Caco-2 (cell line): Measurements from ENCODE around the gene PRKCB. TPM values are rescaled to one million over a fixed set of nuclear protein-coding genes. Genes with fewer than 3 reads are reported as not detected.

Experiments
- BruUV-seq: library from RNA; stranded (reverse); fragments of 400-500 nt; replicated peaks from 2 replicates; lab custom pipeline; 2021; lab: Mats Ljungman, UMichigan
- CTCF ChIA-PET: fragments of 300-600 bp; sonication (Branson Sonifier 250); formaldehyde crosslinking; loops from one replicate; lab custom pipeline; 2022; ENCODE audit warnings: antibody characterized with exemption; lab: Charles Lee
- POLR2A ChIA-PET: fragments of 300-600 bp; sonication (Branson Sonifier 250); formaldehyde crosslinking; loops from one replicate; lab custom pipeline; 2022; ENCODE audit warnings: antibody characterized with exemption; lab: Charles Lee
- DNase-seq, 2 experiments: peaks; one replicate each; pipeline versions ENCODE4 v3.0.0 to v3.0.0-alpha.2; 2020 to 2022
- H3K27me3 ChIP-seq: replicated peaks from 2 replicates; pipeline ENCODE4 v1.6.0; 2011; ENCODE audit warnings: low read length; ENCODE audit not compliant: control insufficient read depth, insufficient read depth
- H3K36me3 ChIP-seq: 2 replicates; pipeline ENCODE4 v1.5.1; 2011; ENCODE audit warnings: low read length; ENCODE audit not compliant: control insufficient read depth, insufficient read depth
- H3K4me1 ChIP-seq: fragments of 250-450 bp; sonication (Bioruptor Pico); 2 replicates; pipeline ENCODE4 v1.5.1; 2020; ENCODE audit warnings: mild to moderate bottlenecking
- H3K4me3 ChIP-seq: 2 replicates; pipeline ENCODE4 v1.5.1; 2011; ENCODE audit warnings: low read depth, mild to moderate bottlenecking, control low read depth, low read length
- H3K9me3 ChIP-seq: fragments of 250-450 bp; sonication (Bioruptor Pico); 2 replicates; pipeline ENCODE4 v1.5.1; 2020; ENCODE audit warnings: mild to moderate bottlenecking, moderate library complexity
- H3K27ac Mint-ChIP-seq: one replicate; pipeline ENCODE4 v1.8.0; 2022; ENCODE audit warnings: mixed read lengths; ENCODE audit not compliant: unreplicated experiment
- H3K27me3 Mint-ChIP-seq: one replicate; pipeline ENCODE4 v1.8.0; 2022; ENCODE audit warnings: mixed read lengths; ENCODE audit not compliant: insufficient read depth, unreplicated experiment
- H3K36me3 Mint-ChIP-seq: one replicate; pipeline ENCODE4 v1.8.0; 2022; ENCODE audit warnings: mild to moderate bottlenecking, mixed read lengths; ENCODE audit not compliant: insufficient read depth, unreplicated experiment
- H3K4me1 Mint-ChIP-seq: one replicate; pipeline ENCODE4 v1.8.0; 2022; ENCODE audit warnings: low read depth, mixed read lengths; ENCODE audit not compliant: unreplicated experiment
- H3K4me3 Mint-ChIP-seq: one replicate; pipeline ENCODE4 v1.8.0; 2022; ENCODE audit warnings: mild to moderate bottlenecking, moderate library complexity, mixed read lengths; ENCODE audit not compliant: unreplicated experiment
- H3K9me3 Mint-ChIP-seq: one replicate; pipeline ENCODE4 v1.8.0; 2022; ENCODE audit warnings: mixed read lengths; ENCODE audit not compliant: unreplicated experiment
- intact Hi-C: fragments of 100-400 bp; cut with micrococcal nuclease; formaldehyde crosslinking; loops from one replicate; pipeline ENCODE4 v1.10.0; 2022; ENCODE audit not compliant: unreplicated experiment
- total RNA-seq: library from RNA; stranded (reverse); gene quantifications from 2 replicates; pipeline ENCODE4 v1.2.3, GENCODE V29; 2022
- TF ChIP-seq, protein P1 (sequence below), 2 experiments: fragments of 200-600 bp in 1 of 2; IDR thresholded peaks; 1 replicate in 1 of 2; 2 replicates in 1 of 2; pipeline versions ENCODE4 v1.5.1 to v1.8.0; 2011 to 2022; ENCODE audit warnings: antibody characterized with exemption in 1 of 2, control low read depth in 1 of 2, inconsistent platforms in 1 of 2, low read depth in 1 of 2, low read length in 1 of 2, mild to moderate bottlenecking in 1 of 2, moderate library complexity in 1 of 2; ENCODE audit not compliant: insufficient read depth in 1 of 2, severe bottlenecking in 1 of 2, unreplicated experiment in 1 of 2

The PRKCB gene
- total RNA-seq, 1 experiment from 2014 or later = not detected

DNA sequence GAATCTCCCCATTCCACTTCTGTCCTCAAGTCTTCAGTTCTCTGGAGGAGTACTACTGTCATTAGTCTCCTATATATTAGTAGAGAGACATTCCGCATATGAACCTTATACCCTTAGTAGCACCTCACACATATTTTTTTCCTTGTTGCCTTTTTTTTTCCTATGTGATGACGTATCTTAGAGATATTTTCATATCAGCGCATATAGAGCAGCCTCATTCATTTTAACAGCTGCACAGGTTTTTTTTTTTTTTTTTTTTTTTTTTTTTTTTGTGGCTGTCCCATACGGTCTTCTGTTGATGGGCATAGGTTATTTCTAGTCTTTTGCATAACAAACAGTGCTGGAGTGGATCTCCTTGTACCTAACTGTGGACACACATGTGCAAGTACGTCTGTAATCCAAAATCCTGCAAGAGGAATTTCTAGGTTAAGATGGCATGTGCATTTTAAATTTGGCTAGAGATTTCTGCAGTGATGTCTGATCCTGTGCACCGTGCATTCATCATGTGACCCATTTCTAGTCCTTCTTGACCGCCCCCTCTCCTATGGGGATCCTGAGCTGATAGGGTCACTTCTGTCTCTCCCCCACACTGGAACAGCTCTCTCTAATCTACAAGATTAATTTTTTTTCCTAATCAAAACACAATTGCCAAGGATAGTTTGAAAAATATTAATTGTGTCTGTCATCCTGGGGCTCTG, 64.8 kb downstream of the PRKCB start:
- Histone ChIP-seq H3K4me1 (no peaks in the 10 kb centered on the region), H3K36me3 (no peaks in the 10 kb centered on the region), H3K4me3 (no peak overlapping the region), H3K27me3 (no peaks in the 10 kb centered on the region), H3K9me3 (no peaks in the 10 kb centered on the region)
- H3K4me3 Mint-ChIP-seq = no peak overlapping the region
- H3K36me3 Mint-ChIP-seq = no peaks in the 10 kb centered on the region
- TF ChIP-seq, protein P1, sequence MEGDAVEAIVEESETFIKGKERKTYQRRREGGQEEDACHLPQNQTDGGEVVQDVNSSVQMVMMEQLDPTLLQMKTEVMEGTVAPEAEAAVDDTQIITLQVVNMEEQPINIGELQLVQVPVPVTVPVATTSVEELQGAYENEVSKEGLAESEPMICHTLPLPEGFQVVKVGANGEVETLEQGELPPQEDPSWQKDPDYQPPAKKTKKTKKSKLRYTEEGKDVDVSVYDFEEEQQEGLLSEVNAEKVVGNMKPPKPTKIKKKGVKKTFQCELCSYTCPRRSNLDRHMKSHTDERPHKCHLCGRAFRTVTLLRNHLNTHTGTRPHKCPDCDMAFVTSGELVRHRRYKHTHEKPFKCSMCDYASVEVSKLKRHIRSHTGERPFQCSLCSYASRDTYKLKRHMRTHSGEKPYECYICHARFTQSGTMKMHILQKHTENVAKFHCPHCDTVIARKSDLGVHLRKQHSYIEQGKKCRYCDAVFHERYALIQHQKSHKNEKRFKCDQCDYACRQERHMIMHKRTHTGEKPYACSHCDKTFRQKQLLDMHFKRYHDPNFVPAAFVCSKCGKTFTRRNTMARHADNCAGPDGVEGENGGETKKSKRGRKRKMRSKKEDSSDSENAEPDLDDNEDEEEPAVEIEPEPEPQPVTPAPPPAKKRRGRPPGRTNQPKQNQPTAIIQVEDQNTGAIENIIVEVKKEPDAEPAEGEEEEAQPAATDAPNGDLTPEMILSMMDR (IDR thresholded peaks at IDR 0.05; ENCODE audit: insufficient read depth in 1 of 2, low read depth in 1 of 2, low read length in 1 of 2, severe bottlenecking in 1 of 2, unreplicated experiment in 1 of 2) = no peak
- ChIA-PET POLR2A (interaction anchor here (0.6 kb wide), 1 partner anchor 78 kb away, joined by 11 read pairs; no protein-coding TSS in a partner anchor), CTCF (no interaction called here)
- H3K27me3 Mint-ChIP-seq = peaks cover 2% of the 10 kb centered on the region
- no peaks in the 10 kb centered on the region for H3K9me3 Mint-ChIP-seq
- intact Hi-C loops = no loop called here
- no peak overlapping the region for H3K27ac Mint-ChIP-seq
- BruUV-seq = no TSS peak
- H3K4me1 Mint-ChIP-seq = no peaks in the 10 kb centered on the region
- DNase-seq = no peak

DNA sequence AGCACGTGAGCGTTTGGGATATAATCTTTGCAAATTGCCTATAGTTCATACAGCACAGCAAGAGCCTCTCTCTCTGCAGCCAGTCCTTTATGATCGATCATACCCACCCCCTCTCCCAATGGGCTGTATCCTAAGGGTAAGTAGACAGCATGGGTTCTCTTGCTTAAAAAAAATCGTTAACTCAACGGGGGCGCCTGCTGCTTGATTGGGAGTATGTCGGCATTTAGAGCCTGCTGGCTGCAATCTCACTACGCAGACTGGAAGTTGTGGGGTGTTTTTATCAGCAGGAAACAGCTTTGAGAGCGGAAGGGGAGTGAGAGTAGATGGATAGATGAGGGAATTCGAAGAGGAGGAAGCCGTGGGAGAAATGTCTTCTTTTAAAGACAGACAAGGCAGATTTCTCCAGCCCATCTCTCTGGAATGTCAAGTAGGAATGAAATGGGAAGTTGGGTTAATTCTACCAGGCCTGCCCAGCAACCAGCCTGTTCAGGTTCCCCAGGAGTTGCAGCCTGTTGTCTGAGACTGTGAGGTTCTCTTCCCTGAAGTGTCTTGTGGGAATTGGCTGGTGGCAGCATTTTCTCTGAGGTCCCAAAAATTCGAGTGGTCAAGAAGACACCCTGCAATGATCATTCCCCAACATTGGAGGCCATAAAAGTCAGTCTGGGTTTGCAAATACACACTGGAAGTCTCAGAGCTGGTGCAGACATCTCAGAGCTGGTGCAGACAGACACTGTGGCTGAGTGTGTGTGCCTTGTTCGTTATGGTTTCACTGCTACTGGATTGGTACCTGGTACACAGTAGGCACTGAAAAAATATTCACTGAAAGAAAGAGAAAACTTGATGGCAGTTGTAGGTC, 65.6 kb downstream of the PRKCB start:
- H3K4me3 Mint-ChIP-seq = no peak overlapping the region
- H3K27me3 ChIP-seq = no peaks in the 10 kb centered on the region

More for the DNA sequence above, 65.6 kb downstream of the PRKCB start:
- Mint-ChIP-seq H3K9me3 (no peaks in the 10 kb centered on the region), H3K36me3 (no peaks in the 10 kb centered on the region), H3K4me1 (no peaks in the 10 kb centered on the region), H3K27ac (no peak overlapping the region), H3K27me3 (peaks cover 2% of the 10 kb centered on the region)
- no peaks in the 10 kb centered on the region for H3K36me3 ChIP-seq
- TF ChIP-seq, protein P1 (IDR thresholded peaks at IDR 0.05; ENCODE audit: insufficient read depth in 1 of 2, low read depth in 1 of 2, low read length in 1 of 2, severe bottlenecking in 1 of 2, unreplicated experiment in 1 of 2) = no peak
- CTCF ChIA-PET = no interaction called here
- POLR2A ChIA-PET = interaction anchor here (0.6 kb wide), 1 partner anchor 78 kb away, joined by 11 read pairs; no protein-coding TSS in a partner anchor
- DNase-seq = no peak
- no peak overlapping the region for H3K4me3 ChIP-seq
- BruUV-seq = no TSS peak
- intact Hi-C loops = no loop called here
- H3K4me1 ChIP-seq = no peaks in the 10 kb centered on the region
- no peaks in the 10 kb centered on the region for H3K9me3 ChIP-seq
